Right lobe of liver (tissue), 6 donors: Measurements from ENCODE around the gene KCNQ2. TPM values are rescaled to one million over a fixed set of nuclear protein-coding genes. Genes with fewer than 3 reads are reported as not detected.

Experiments
- ATAC-seq, 4 donors: fragments of 200-7000 bp; cut with Tn5 transposase; one replicate each; pipeline ENCODE4 v1.9.1; 2020; ENCODE audit warnings: mild to moderate bottlenecking in 4 of 4, moderate library complexity in 4 of 4
- DNase-seq, 3 donors: peaks; one replicate each; pipeline ENCODE4 v3.0.0-alpha.2; 2020
- H3K27ac ChIP-seq, 3 donors: fragments of 200-600 bp; one replicate each; pipeline ENCODE4 v1.8.0; 2022
- H3K27me3 ChIP-seq, 2 donors: fragments of 200-600 bp; one replicate each; pipeline ENCODE4 v1.8.0; 2022
- H3K36me3 ChIP-seq, 4 donors: fragments of 200-600 bp; sonication (generic) in 1 of 4; one replicate each; pipeline versions ENCODE4 v1.5.1 to v1.8.0; 2017 to 2022; ENCODE audit warnings: control low read depth in 1 of 4
- H3K4me1 ChIP-seq, 4 donors: fragments of 200-600 bp; sonication (generic) in 1 of 4; one replicate each; pipeline versions ENCODE4 v1.5.1 to v1.8.0; 2017 to 2022; ENCODE audit warnings: control low read depth in 1 of 4
- H3K4me3 ChIP-seq, 3 donors: fragments of 200-600 bp; one replicate each; pipeline ENCODE4 v1.8.0; 2022
- H3K9me3 ChIP-seq, 4 donors: fragments of 200-600 bp; sonication (generic) in 1 of 4; one replicate each; pipeline versions ENCODE4 v1.5.1 to v1.8.0; 2017 to 2022; ENCODE audit warnings: control low read depth in 1 of 4
- POLR2A ChIP-seq: fragments of 450-650 bp; IDR thresholded peaks from one replicate; pipeline ENCODE4 v1.6.1; 2017; ENCODE audit warnings: antibody characterized with exemption, mild to moderate bottlenecking
- WGBS: methylation state at CpG from one replicate; pipeline ENCODE4 v1.1.6; 2018; ENCODE audit warnings: low coverage, low lambda C conversion rate; ENCODE audit not compliant: insufficient coverage; ENCODE audit errors: missing lambda C conversion rate; 5-methylcytosine and 5-hydroxymethylcytosine counted together
- intact Hi-C, 2 donors: fragments of 100-400 bp; cut with DNase I; formaldehyde crosslinking; loops; one replicate each; pipeline versions ENCODE4 v1.11.2 to v1.14.1; 2022
- total RNA-seq, 6 experiments: library from RNA; depleted of rRNA in 2 of 6; stranded (reverse); fragments of >200 nt in 2 of 6; fragmentation: NEBNext Ultra II Directional in 3 of 6; extraction: Animal tissue kit (Norgen Biotek cat#: 25700) in 3 of 6; gene quantifications; one replicate each; pipeline versions ENCODE4 v1.1.0 to v1.2.4, GENCODE V29; 2016 to 2023
- TF ChIP-seq, protein P1 (sequence below), 4 donors: fragments of 200-600 bp in 3 of 4; fragments of 450-650 bp in 1 of 4; IDR thresholded peaks; one replicate each; pipeline versions ENCODE4 v1.5.1 to v1.8.0; 2016 to 2022; ENCODE audit warnings: antibody characterized with exemption in 4 of 4, mild to moderate bottlenecking in 2 of 4
- donor health status: DM: no; HTN: yes; CAD: no.
- donor health status: DM: no; HTN: no; CAD: no.
- donor health status: DM: no; HTN: no; CAD: no.
- donor health status: DM: no; HTN: yes; CAD: no.
- donor health status: DM: no; HTN: yes; CAD: no.

The KCNQ2 gene
- total RNA-seq, 6 experiments from 2014 or later = not detected

DNA sequence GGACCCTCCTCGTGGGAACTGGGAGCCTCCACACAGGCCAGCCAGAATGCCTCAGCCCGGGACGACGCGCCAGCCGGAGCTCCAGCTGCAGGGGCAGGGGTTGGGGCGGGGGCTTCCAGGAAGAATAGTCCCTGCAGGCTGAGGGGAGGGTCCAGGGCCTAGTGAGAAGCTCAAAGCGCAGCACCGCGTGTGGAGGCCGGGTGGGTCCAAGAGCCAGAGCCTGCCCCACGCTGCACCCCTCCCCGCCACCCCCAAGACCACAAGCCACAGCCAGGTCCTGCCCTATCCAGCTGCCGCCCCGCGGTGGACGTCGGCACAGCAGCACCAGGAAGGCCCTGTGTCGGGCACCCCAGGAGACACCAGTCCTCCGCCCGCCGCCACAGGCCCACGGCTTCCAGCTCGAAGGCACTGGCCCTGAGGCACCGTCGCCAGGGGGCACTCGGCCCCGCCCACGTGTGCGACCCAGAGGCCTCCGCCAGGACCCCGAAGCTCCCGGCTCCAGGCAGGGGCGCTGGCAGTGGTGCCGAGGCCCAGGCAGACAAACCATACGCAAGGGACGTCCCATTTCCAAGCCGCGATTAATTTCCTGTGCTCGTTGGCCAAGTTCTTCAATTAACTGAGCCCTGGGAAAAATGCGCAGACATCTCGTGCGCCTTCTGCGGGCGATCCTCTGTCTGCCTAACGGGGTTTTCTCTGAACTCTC lies 19.5 kb downstream of the KCNQ2 start:
- Histone ChIP-seq H3K27ac (no peak overlapping the region), H3K9me3 (no peaks in the 10 kb centered on the region), H3K4me3 (no peak overlapping the region), H3K36me3 (no peaks in the 10 kb centered on the region), H3K4me1 (no peaks in the 10 kb centered on the region), H3K27me3 (no peaks in the 10 kb centered on the region)
- no peak for ATAC-seq
- TF ChIP-seq, protein P1, sequence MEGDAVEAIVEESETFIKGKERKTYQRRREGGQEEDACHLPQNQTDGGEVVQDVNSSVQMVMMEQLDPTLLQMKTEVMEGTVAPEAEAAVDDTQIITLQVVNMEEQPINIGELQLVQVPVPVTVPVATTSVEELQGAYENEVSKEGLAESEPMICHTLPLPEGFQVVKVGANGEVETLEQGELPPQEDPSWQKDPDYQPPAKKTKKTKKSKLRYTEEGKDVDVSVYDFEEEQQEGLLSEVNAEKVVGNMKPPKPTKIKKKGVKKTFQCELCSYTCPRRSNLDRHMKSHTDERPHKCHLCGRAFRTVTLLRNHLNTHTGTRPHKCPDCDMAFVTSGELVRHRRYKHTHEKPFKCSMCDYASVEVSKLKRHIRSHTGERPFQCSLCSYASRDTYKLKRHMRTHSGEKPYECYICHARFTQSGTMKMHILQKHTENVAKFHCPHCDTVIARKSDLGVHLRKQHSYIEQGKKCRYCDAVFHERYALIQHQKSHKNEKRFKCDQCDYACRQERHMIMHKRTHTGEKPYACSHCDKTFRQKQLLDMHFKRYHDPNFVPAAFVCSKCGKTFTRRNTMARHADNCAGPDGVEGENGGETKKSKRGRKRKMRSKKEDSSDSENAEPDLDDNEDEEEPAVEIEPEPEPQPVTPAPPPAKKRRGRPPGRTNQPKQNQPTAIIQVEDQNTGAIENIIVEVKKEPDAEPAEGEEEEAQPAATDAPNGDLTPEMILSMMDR (IDR thresholded peaks at IDR 0.05) = no peak
- TF ChIP-seq POLR2A = no peak
- intact Hi-C loops = no loop called here
- 50% methylated on average over 8 of the region's 46 CpGs for WGBS
- no peak for DNase-seq

DNA sequence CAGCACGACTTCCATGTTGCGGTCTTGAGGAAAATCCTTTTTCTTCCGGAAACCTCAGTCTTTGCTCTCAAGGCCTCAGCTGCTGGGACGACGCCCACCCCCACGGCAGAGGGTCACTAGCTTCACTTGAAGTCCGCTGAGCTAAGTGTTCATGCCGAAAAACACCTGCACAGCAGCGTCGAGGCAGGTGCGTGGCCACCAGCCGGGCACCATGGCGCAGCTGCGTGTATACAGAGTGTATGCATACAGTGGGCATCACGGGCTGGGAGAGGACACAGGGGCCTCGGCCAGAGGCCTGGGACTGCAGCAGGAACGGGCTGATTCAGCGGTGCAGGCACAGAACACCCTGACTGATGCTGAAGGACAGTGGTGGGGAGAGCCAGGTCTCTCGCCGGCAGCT lies 20.1 kb downstream of the KCNQ2 start:
- no peaks in the 10 kb centered on the region for H3K27me3 ChIP-seq
- H3K9me3 ChIP-seq = no peaks in the 10 kb centered on the region
- intact Hi-C loops = no loop called here
- WGBS = 72% methylated on average over 12 of the region's 20 CpGs
- DNase-seq (no peak), ATAC-seq (no peak)
- no peak for TF ChIP-seq POLR2A
- TF ChIP-seq, protein P1 (IDR thresholded peaks at IDR 0.05) = no peak
- no peaks in the 10 kb centered on the region for H3K36me3 ChIP-seq
- H3K27ac ChIP-seq = no peak overlapping the region
- no peaks in the 10 kb centered on the region for H3K4me1 ChIP-seq
- no peak overlapping the region for H3K4me3 ChIP-seq

DNA sequence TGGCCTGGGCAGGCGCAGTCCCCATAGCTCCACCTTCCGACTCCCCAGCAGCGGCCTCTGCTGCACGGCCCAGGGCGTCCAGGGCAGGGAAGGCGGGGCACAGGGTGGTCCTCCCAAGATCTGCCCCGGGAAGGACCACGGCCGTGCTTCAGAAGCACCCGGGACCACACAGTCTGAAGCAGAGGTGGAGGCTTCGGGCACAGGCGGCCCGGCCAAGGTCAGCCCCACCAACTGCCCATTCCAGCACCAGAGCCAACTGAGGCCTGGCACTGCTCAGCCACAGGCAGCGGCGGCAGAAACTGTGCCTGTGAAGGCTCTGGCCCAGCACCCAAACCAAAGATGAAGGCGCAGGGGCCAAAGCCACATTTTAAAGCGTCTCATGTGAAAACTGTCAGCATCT lies 20.6 kb downstream of the KCNQ2 start:
- no CpG with 5 or more reads among the region's 17 CpGs for WGBS
- intact Hi-C loops = no loop called here
- H3K27ac ChIP-seq = no peak overlapping the region
- H3K27me3 ChIP-seq = no peaks in the 10 kb centered on the region
- DNase-seq (no peak), ATAC-seq (no peak)
- H3K36me3 ChIP-seq = no peaks in the 10 kb centered on the region
- H3K9me3 ChIP-seq = no peaks in the 10 kb centered on the region
- H3K4me1 ChIP-seq = no peaks in the 10 kb centered on the region
- TF ChIP-seq, protein P1 (IDR thresholded peaks at IDR 0.05) = no peak
- no peak for TF ChIP-seq POLR2A
- H3K4me3 ChIP-seq = no peak overlapping the region

DNA sequence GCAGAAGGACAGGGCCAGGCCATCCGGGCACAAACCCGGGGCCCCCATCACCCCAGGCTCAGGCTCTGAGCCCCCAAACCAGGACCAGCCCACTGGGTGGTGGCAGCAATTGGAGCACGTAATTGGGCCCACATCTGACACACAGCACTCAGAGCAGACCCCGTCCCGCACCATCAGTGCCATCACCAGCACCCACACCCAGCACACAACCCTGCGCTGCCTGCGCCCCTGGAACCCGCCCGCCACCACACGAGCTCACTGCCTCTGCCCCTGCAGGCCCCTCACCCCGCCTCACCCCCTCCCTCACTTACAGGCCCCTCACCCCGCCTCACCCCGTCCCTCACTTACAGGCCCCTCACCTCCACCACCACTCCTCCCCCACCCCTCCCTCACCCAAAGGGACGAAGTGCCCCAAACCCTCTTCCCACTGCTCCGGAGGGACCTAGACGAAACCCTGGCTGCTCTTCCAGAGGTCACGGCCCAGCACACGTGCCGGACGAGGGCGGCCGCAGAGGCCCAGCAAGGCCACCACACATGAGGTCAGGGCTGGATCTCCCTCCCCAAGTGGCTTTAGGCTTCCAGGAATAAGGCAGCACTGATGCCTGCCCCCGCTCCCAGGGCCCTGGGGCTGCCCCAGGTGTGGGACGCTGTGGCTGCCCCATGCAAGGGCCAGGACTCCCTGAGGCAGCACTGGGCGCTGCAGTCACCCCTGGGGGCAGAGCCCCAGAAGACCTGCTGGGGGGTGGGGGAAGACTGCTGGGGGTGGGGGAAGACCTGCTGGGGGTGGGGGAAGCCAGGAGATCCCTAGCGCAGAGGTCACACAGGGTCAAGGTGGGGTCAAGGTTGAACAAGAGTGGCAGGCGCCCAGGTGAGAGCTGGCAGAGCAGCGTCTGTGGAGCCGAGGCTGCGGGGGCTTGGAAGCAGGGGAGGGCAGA lies 22.4 kb downstream of the KCNQ2 start:
- intact Hi-C loops = no loop called here
- H3K4me1 ChIP-seq = no peaks in the 10 kb centered on the region
- no peak overlapping the region for H3K4me3 ChIP-seq
- no peaks in the 10 kb centered on the region for H3K36me3 ChIP-seq
- DNase-seq (no peak), ATAC-seq (no peak)
- TF ChIP-seq, protein P1 (IDR thresholded peaks at IDR 0.05) = no peak
- TF ChIP-seq POLR2A = no peak
- H3K27ac ChIP-seq = no peak overlapping the region
- H3K9me3 ChIP-seq = no peaks in the 10 kb centered on the region
- no peaks in the 10 kb centered on the region for H3K27me3 ChIP-seq
- 74% methylated on average over 15 of the region's 30 CpGs for WGBS
